ENCODE measurements around the gene ARVCF. TPM values are rescaled to one million over a fixed set of nuclear protein-coding genes. Genes with fewer than 3 reads are reported as not detected.

ARVCF gene
- total RNA-seq, 1 donor from 2014 or later, result 74.5 TPM

GRCh38 chr22:19992481-19992911, 24.1 kb downstream of the ARVCF start:
- no peak for DNase-seq (ENCODE audit: low read depth)
- Histone ChIP-seq H3K4me3 (ENCODE audit: low read depth, low read length) (no peak overlapping the region), H3K27me3 (ENCODE audit: control insufficient read depth, insufficient read depth, low read length) (no peaks in the 10 kb centered on the region), H3K36me3 (ENCODE audit: control insufficient read depth, insufficient read depth, low read length) (no peaks in the 10 kb centered on the region)
- TF ChIP-seq, protein P1, sequence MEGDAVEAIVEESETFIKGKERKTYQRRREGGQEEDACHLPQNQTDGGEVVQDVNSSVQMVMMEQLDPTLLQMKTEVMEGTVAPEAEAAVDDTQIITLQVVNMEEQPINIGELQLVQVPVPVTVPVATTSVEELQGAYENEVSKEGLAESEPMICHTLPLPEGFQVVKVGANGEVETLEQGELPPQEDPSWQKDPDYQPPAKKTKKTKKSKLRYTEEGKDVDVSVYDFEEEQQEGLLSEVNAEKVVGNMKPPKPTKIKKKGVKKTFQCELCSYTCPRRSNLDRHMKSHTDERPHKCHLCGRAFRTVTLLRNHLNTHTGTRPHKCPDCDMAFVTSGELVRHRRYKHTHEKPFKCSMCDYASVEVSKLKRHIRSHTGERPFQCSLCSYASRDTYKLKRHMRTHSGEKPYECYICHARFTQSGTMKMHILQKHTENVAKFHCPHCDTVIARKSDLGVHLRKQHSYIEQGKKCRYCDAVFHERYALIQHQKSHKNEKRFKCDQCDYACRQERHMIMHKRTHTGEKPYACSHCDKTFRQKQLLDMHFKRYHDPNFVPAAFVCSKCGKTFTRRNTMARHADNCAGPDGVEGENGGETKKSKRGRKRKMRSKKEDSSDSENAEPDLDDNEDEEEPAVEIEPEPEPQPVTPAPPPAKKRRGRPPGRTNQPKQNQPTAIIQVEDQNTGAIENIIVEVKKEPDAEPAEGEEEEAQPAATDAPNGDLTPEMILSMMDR (IDR thresholded peaks at IDR 0.05; ENCODE audit: insufficient read depth, low read length, poor library complexity, severe bottlenecking), result no peak

DNA sequence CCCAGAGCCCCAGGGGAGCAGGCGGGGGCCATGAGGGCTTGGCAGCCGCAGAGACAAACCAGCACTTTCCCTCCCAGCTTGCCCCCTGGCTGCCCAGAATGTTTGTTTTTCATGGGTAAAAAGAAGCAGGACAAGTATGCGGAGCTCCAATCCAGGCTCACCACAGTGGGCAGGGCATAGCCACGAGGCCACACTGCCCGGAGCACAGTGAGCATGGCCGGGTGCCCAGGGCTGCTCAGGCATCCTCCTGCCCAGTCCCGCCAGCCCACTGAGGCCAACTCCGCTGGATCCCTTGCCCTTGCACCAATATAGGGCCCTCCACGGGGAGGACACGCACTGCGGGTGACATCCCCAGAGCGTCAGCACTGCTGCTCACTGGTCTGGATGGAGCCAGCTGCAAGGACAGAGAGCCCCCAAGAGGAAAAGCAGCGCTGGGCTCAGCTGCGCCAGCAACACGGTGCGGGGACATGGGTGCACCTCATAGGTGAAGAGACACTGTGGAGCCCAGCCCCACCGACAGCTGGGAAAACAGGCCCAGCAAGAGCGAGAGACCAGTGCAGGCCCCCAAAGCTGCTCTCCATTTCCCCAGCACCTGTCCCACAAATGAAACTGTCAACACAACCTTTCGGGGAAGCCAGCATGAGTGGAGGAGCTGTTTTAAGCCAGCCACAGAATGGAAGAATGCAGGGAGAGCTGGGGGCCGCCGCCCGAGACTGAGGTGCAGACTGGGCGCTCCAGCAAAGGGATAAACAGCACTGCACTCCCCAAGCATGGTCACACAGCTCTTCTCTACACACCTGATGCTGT, 24.8 kb downstream of the ARVCF start:
- TF ChIP-seq, protein P1 (IDR thresholded peaks at IDR 0.05; ENCODE audit: insufficient read depth, low read length, poor library complexity, severe bottlenecking), result no peak
- H3K4me3 ChIP-seq (ENCODE audit: low read depth, low read length), result no peak overlapping the region
- DNase-seq (ENCODE audit: low read depth), result no peak
- H3K27me3 ChIP-seq (ENCODE audit: control insufficient read depth, insufficient read depth, low read length), result no peaks in the 10 kb centered on the region
- H3K36me3 ChIP-seq (ENCODE audit: control insufficient read depth, insufficient read depth, low read length), result no peaks in the 10 kb centered on the region

DNA sequence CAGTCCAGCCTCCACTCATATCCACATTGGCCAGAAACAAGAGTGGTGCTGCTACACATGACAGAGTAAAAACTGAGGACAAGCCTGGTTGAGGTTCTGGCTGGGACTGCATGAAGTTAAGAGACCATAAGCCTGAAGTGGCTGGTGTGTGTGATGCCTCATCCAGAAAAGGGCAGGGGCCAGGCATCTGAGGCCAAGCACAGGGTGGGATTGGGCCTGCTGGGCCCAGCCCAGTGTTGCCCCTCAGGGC, 25.3 kb downstream of the ARVCF start:
- Histone ChIP-seq H3K4me3 (ENCODE audit: low read depth, low read length) (no peak overlapping the region), H3K36me3 (ENCODE audit: control insufficient read depth, insufficient read depth, low read length) (no peaks in the 10 kb centered on the region), H3K27me3 (ENCODE audit: control insufficient read depth, insufficient read depth, low read length) (no peaks in the 10 kb centered on the region)
- no peak for DNase-seq (ENCODE audit: low read depth)
- TF ChIP-seq, protein P1 (IDR thresholded peaks at IDR 0.05; ENCODE audit: insufficient read depth, low read length, poor library complexity, severe bottlenecking), result no peak

GRCh38 chr22:19990609-19991394, 25.8 kb downstream of the ARVCF start:
- no peak for DNase-seq (ENCODE audit: low read depth)
- no peaks in the 10 kb centered on the region for H3K36me3 ChIP-seq (ENCODE audit: control insufficient read depth, insufficient read depth, low read length)
- TF ChIP-seq, protein P1 (IDR thresholded peaks at IDR 0.05; ENCODE audit: insufficient read depth, low read length, poor library complexity, severe bottlenecking), result no peak
- no peaks in the 10 kb centered on the region for H3K27me3 ChIP-seq (ENCODE audit: control insufficient read depth, insufficient read depth, low read length)
- H3K4me3 ChIP-seq (ENCODE audit: low read depth, low read length), result no peak overlapping the region

- Histone ChIP-seq H3K4me3 (ENCODE audit: low read depth, low read length) (no peak overlapping the region), H3K36me3 (ENCODE audit: control insufficient read depth, insufficient read depth, low read length) (no peaks in the 10 kb centered on the region), H3K27me3 (ENCODE audit: control insufficient read depth, insufficient read depth, low read length) (no peaks in the 10 kb centered on the region)
- no peak for DNase-seq (ENCODE audit: low read depth)
- TF ChIP-seq, protein P1 (IDR thresholded peaks at IDR 0.05; ENCODE audit: insufficient read depth, low read length, poor library complexity, severe bottlenecking), result no peak
These were observed 26.4 kb downstream of the ARVCF start for GRCh38 chr22:19990188-19990587.

Data from kidney epithelial cell (primary cell).